ENCODE measurements around the gene FAM163B. TPM values are rescaled to one million over a fixed set of nuclear protein-coding genes. Genes with fewer than 3 reads are reported as not detected.
A peak's percentile ranks its signal among the peaks of the same experiment; 100 is the strongest.

Gene FAM163B
- total and polyA plus RNA-seq, 9 of the 15 experiments (the other 6 are each of a cell fraction or from before 2014, with no cell fraction given) = not detected

DNA sequence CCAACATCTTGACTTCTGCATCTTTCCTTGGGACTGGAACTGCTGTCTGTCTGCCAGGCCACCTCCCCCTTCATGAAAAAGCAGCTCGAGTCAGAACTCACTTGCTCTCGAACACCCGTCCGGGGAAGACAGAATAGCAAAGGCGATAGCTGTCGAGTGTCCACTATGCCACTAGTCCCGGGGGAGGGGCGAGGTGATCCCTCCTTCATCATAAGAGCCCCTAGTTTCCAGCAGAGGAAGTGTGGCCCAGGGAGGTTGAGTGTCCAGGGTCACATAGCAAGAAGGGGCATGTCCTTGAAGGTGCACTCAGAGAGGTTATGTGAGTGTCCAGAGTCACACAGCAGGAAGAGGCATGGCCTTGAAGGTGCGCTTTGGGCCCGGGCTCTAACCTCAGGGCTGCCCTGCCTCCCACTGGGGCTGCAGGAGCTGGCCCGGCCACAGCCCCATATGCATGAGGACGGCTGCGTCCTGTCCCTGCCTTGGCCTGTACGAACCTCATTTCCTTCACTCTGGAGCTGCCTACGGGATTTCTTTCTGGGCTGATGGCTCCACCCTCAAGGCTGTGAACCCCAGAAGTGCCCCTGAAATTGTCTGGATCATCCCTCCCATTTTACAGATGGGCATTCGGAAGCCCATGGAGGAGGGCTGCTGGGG lies 33.6 kb upstream of the FAM163B start:
- no TSS peak for BruUV-seq (replicated peaks)
- in situ Hi-C loops (cut with MboI) = no loop called here
- Histone ChIP-seq H3K27ac (ENCODE audit: extremely low read depth, low read depth, low read length) (no peak overlapping the region), H3K9me3 (replicated peaks; ENCODE audit: control insufficient read depth, insufficient read depth, low read depth, low read length) (no peaks in the 10 kb centered on the region), H3K9ac (ENCODE audit: insufficient read depth in 1 of 2, low read depth in 2 of 2, low read length in 2 of 2) (no peak overlapping the region), H3K9me1 (ENCODE audit: control insufficient read depth, insufficient read depth, low read length) (peaks cover 3% of the 10 kb centered on the region), H2AFZ (ENCODE audit: low read depth, low read length) (no peak overlapping the region), H3K27me3 (ENCODE audit: control insufficient read depth in 2 of 2, insufficient read depth in 2 of 2, low read length in 2 of 2) (peaks cover 18 to 80% of the 10 kb centered on the region in 2 experiments; a peak in 4 of 5 replicates), H3K36me3 (ENCODE audit: control insufficient read depth, insufficient read depth, low read length) (no peaks in the 10 kb centered on the region), H4K20me1 (replicated peaks; ENCODE audit: control insufficient read depth, insufficient read depth, low read length) (peaks cover 14% of the 10 kb centered on the region), H3K4me2 (ENCODE audit: insufficient read depth, low read length) (no peak overlapping the region), H3K4me1 (replicated peaks in 1 of 2; ENCODE audit: control insufficient read depth in 2 of 2, insufficient read depth in 2 of 2, low read length in 2 of 2) (no peaks in the 10 kb centered on the region), H3K79me2 (ENCODE audit: control insufficient read depth, insufficient read depth, low read length) (no peaks in the 10 kb centered on the region), H3K4me3 (no peak overlapping the region)
- no peak for ATAC-seq
- no peak for DNase-seq (ENCODE audit: extremely low read depth in 1 of 4, low spot score in 3 of 4)
- intact Hi-C loops (cut with micrococcal nuclease) = no loop called here
- TF ChIP-seq MYNN (IDR thresholded peaks at IDR 0.05) (peak; percentile 86), MYNN (CRISPR knock-in tag; IDR thresholded peaks at IDR 0.05) (0 out of 2 replicates have a peak, but pooled peaks have one; percentile 22), ZNF75A (CRISPR knock-in tag; IDR thresholded peaks at IDR 0.05) (no peak)
- WGBS (ENCODE audit: insufficient coverage, low coverage, missing lambda C conversion rate) = 1% methylated on average over 16 of the region's 16 CpGs
- CTCF ChIA-PET (ENCODE audit: low intra/inter-chr PET ratio) = no interaction called here
- no peak for FAIRE-seq
- POLR2A ChIA-PET = interaction anchor here (0.7 kb wide), 1 partner anchor 34 kb away, joined by 4 read pairs; no protein-coding TSS in a partner anchor

DNA sequence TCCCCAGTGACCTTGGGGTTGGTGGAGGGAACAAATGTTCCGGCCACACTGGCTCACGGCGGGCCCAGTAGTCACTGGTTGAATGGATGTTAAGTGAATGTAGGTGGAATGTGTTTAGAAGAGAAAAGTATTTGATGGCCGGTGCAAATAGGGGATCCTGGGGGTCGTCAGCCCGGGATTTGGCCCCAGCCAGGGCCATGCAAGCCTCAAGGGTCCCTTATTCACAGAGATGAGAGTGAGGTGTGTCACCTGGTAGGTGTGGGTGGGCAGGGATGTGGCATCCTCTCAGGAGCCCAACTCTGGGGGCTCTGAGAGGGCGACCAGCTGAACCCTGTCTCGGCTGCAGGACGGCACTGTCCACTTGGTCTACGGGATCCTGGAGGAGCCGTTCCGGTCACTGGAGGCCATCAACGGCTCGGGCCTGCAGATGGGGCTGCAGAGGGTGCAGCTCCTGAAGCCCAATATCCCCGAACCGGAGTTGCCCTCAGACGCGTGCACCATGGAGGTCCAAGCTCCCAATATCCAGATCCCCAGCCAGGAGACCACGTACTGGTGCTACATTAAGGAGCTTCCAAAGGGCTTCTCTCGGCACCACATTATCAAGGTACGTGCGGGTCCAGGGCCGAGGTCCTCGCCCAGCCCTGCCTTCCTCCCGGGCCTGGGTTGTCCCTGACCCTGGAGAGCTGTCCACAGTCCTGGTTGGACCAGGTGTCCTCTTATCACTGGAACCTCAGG lies 32.8 kb upstream of the FAM163B start:
- CTCF ChIA-PET (ENCODE audit: low intra/inter-chr PET ratio) = no interaction called here
- Histone ChIP-seq H4K20me1 (replicated peaks; ENCODE audit: control insufficient read depth, insufficient read depth, low read length) (peaks cover 14% of the 10 kb centered on the region), H3K79me2 (ENCODE audit: control insufficient read depth, insufficient read depth, low read length) (no peaks in the 10 kb centered on the region), H3K9me3 (replicated peaks; ENCODE audit: control insufficient read depth, insufficient read depth, low read depth, low read length) (no peaks in the 10 kb centered on the region), H3K9me1 (ENCODE audit: control insufficient read depth, insufficient read depth, low read length) (peaks cover 3% of the 10 kb centered on the region), H3K4me3 (no peak overlapping the region), H3K27ac (ENCODE audit: extremely low read depth, low read depth, low read length) (no peak overlapping the region), H3K9ac (ENCODE audit: insufficient read depth in 1 of 2, low read depth in 2 of 2, low read length in 2 of 2) (no peak overlapping the region), H3K4me2 (ENCODE audit: insufficient read depth, low read length) (no peak overlapping the region), H2AFZ (ENCODE audit: low read depth, low read length) (no peak overlapping the region), H3K27me3 (ENCODE audit: control insufficient read depth in 2 of 2, insufficient read depth in 2 of 2, low read length in 2 of 2) (peaks cover 16 to 77% of the 10 kb centered on the region in 2 experiments; a peak in 4 of 5 replicates), H3K4me1 (replicated peaks in 1 of 2; ENCODE audit: control insufficient read depth in 2 of 2, insufficient read depth in 2 of 2, low read length in 2 of 2) (no peaks in the 10 kb centered on the region), H3K36me3 (ENCODE audit: control insufficient read depth, insufficient read depth, low read length) (no peaks in the 10 kb centered on the region)
- intact Hi-C loops (cut with micrococcal nuclease) = no loop called here
- WGBS (ENCODE audit: insufficient coverage, low coverage, missing lambda C conversion rate) = under 1% methylated on average over 25 of the region's 25 CpGs
- in situ Hi-C loops (cut with MboI) = no loop called here
- POLR2A ChIA-PET = no interaction called here
- BruUV-seq (replicated peaks) = no TSS peak
- ATAC-seq (no peak), DNase-seq (ENCODE audit: extremely low read depth in 1 of 4, low spot score in 3 of 4) (no peak), FAIRE-seq (no peak)
- no peak for TF ChIP-seq ZNF764 (CRISPR knock-in tag; IDR thresholded peaks at IDR 0.05; ENCODE audit: low read depth)
- TF ChIP-seq, protein P1, sequence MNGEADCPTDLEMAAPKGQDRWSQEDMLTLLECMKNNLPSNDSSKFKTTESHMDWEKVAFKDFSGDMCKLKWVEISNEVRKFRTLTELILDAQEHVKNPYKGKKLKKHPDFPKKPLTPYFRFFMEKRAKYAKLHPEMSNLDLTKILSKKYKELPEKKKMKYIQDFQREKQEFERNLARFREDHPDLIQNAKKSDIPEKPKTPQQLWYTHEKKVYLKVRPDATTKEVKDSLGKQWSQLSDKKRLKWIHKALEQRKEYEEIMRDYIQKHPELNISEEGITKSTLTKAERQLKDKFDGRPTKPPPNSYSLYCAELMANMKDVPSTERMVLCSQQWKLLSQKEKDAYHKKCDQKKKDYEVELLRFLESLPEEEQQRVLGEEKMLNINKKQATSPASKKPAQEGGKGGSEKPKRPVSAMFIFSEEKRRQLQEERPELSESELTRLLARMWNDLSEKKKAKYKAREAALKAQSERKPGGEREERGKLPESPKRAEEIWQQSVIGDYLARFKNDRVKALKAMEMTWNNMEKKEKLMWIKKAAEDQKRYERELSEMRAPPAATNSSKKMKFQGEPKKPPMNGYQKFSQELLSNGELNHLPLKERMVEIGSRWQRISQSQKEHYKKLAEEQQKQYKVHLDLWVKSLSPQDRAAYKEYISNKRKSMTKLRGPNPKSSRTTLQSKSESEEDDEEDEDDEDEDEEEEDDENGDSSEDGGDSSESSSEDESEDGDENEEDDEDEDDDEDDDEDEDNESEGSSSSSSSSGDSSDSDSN (IDR thresholded peaks at IDR 0.05; ENCODE audit: borderline replicate concordance in 1 of 2, low read depth in 2 of 2, low read length in 2 of 2) = no peak
- TF ChIP-seq, protein P2, sequence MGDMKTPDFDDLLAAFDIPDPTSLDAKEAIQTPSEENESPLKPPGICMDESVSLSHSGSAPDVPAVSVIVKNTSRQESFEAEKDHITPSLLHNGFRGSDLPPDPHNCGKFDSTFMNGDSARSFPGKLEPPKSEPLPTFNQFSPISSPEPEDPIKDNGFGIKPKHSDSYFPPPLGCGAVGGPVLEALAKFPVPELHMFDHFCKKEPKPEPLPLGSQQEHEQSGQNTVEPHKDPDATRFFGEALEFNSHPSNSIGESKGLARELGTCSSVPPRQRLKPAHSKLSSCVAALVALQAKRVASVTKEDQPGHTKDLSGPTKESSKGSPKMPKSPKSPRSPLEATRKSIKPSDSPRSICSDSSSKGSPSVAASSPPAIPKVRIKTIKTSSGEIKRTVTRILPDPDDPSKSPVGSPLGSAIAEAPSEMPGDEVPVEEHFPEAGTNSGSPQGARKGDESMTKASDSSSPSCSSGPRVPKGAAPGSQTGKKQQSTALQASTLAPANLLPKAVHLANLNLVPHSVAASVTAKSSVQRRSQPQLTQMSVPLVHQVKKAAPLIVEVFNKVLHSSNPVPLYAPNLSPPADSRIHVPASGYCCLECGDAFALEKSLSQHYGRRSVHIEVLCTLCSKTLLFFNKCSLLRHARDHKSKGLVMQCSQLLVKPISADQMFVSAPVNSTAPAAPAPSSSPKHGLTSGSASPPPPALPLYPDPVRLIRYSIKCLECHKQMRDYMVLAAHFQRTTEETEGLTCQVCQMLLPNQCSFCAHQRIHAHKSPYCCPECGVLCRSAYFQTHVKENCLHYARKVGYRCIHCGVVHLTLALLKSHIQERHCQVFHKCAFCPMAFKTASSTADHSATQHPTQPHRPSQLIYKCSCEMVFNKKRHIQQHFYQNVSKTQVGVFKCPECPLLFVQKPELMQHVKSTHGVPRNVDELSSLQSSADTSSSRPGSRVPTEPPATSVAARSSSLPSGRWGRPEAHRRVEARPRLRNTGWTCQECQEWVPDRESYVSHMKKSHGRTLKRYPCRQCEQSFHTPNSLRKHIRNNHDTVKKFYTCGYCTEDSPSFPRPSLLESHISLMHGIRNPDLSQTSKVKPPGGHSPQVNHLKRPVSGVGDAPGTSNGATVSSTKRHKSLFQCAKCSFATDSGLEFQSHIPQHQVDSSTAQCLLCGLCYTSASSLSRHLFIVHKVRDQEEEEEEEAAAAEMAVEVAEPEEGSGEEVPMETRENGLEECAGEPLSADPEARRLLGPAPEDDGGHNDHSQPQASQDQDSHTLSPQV (IDR thresholded peaks at IDR 0.05) = no peak
- no peak for TF ChIP-seq ZNF212 (CRISPR knock-in tag; IDR thresholded peaks at IDR 0.05)
- no peak for TF ChIP-seq SMAD1 (IDR thresholded peaks at IDR 0.05; ENCODE audit: low read depth, low read length, partially characterized antibody)

All from K562 (cell line).